NB4 (cell line): ENCODE results near the gene ATXN1.

Source experiments
- DNase-seq: peaks from one replicate; pipeline ENCODE4 v3.0.0; 2010; ENCODE audit warnings: low read depth
- H3K4me3 ChIP-seq: one replicate; pipeline ENCODE4 v1.5.1; 2011; ENCODE audit warnings: mild to moderate bottlenecking, low read depth, low read length, moderate library complexity
- MYC ChIP-seq: IDR thresholded peaks from 2 replicates; pipeline ENCODE4 v1.6.1; 2011; ENCODE audit warnings: low read depth, low read length
- POLR2A ChIP-seq: IDR thresholded peaks from 2 replicates; pipeline ENCODE4 v1.6.1; 2011; ENCODE audit warnings: mild to moderate bottlenecking; ENCODE audit not compliant: insufficient read length; ENCODE audit errors: extremely low read depth
- TF ChIP-seq, protein P1 (sequence below): IDR thresholded peaks from 2 replicates; pipeline ENCODE4 v1.6.1; 2011; ENCODE audit warnings: low read depth, low read length
- TF ChIP-seq, protein P2 (sequence below): IDR thresholded peaks from one replicate; pipeline ENCODE4 v1.5.1; 2012; ENCODE audit warnings: low read depth, low read length

Gene ATXN1

DNA sequence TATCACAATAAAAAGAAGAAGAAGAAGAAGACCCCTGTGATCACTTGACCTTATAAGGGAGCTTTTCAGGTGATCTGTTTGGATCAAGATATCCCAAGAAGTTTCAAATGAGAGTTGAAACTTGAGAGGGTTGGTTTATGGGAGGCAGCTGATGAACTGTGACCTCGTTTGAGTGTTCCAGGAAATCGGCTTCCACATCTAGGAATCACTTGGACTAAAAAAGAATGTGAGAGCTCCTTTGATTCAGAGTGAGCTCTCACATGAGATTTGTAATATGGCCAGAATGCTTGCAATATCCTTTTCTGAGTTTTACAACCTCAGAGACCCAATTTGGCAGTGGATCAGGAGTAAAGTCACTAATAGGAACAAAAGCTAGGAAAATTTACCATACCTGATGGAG is 228.1 kb downstream of the ATXN1 start:
- H3K4me3 ChIP-seq: no peak overlapping the region
- TF ChIP-seq, protein P1, sequence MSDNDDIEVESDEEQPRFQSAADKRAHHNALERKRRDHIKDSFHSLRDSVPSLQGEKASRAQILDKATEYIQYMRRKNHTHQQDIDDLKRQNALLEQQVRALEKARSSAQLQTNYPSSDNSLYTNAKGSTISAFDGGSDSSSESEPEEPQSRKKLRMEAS: no peak
- TF ChIP-seq, protein P2, sequence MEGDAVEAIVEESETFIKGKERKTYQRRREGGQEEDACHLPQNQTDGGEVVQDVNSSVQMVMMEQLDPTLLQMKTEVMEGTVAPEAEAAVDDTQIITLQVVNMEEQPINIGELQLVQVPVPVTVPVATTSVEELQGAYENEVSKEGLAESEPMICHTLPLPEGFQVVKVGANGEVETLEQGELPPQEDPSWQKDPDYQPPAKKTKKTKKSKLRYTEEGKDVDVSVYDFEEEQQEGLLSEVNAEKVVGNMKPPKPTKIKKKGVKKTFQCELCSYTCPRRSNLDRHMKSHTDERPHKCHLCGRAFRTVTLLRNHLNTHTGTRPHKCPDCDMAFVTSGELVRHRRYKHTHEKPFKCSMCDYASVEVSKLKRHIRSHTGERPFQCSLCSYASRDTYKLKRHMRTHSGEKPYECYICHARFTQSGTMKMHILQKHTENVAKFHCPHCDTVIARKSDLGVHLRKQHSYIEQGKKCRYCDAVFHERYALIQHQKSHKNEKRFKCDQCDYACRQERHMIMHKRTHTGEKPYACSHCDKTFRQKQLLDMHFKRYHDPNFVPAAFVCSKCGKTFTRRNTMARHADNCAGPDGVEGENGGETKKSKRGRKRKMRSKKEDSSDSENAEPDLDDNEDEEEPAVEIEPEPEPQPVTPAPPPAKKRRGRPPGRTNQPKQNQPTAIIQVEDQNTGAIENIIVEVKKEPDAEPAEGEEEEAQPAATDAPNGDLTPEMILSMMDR: no peak
- TF ChIP-seq POLR2A: no peak
- no peak for TF ChIP-seq MYC
- DNase-seq: no peak

DNA sequence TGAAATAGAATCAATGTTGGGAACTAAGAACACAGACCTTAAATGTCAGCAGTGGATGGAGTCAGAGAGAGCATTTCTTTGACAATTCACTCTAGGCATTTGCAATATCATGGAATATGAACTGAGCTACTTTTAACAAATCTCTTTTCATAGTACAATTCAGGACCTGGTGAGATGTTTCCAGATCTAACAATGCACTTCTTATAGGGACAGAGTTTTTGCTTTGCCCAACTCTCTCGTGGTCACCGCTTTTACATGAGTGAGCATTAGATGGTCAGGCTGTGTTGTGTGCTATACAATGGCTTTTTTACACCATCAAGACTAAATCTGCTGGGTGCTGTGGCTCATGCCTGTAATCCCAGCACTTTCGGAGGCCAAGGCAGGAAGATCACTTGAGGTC is 233.6 kb downstream of the ATXN1 start:
- DNase-seq: no peak
- no peak overlapping the region for H3K4me3 ChIP-seq
- TF ChIP-seq, protein P1: no peak
- no peak for TF ChIP-seq MYC
- TF ChIP-seq, protein P2: no peak
- no peak for TF ChIP-seq POLR2A

DNA sequence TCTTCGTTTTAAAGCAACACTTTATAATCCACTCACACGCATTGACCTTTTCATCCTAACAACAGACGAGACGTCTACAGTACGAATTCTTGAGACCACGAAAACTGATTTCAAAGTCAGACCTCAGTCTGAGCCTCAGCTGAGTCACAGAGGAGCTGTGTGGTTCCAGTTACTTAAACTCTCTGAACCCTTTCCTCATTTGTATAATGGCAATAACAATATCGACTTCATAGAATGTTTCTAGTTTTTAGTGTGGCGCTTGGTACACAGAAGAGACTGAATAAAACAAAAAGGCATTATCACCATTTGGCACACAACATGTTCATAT is 236.9 kb downstream of the ATXN1 start:
- TF ChIP-seq, protein P2: no peak
- TF ChIP-seq MYC (no peak), POLR2A (no peak)
- TF ChIP-seq, protein P1: no peak
- no peak for DNase-seq
- no peak overlapping the region for H3K4me3 ChIP-seq

DNA sequence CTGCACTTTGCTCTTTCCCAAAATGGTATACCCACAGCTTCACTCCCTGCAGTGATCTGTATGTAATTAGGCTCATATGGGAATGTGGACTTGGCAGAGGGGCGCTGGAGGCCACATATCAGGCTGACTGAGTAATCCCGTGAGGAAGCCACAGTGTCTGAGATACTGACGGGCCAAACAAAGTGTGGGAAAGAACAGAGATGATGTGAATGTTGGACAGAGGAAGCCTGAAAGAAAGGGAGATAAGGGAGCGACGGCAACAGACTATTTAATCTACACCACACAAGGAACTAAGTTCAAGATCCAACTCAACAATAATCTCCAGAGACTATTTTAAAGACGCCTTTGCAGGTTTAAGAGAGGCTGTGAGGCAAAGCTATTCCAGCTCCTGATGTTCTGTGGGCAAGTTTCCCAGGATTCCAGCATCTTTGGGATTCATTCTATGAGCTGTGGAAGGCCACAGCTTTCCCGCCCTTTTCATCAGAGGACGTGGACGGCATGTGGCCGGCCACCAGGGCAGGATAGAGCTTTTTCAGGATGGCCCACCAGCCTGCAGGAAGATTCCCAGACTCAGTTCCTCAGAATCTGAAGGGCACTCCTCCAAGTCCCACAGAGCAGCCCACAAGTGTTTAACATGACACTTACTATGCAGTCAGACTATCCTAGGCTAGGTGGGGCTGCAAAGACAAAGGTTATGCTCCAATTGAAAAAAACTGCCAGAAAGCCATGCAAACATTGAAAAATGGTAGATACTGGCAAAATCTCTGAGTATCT is 237.5 kb downstream of the ATXN1 start:
- no peak for DNase-seq
- no peak overlapping the region for H3K4me3 ChIP-seq
- TF ChIP-seq POLR2A (no peak), MYC (no peak)
- TF ChIP-seq, protein P1: no peak
- TF ChIP-seq, protein P2: no peak

DNA sequence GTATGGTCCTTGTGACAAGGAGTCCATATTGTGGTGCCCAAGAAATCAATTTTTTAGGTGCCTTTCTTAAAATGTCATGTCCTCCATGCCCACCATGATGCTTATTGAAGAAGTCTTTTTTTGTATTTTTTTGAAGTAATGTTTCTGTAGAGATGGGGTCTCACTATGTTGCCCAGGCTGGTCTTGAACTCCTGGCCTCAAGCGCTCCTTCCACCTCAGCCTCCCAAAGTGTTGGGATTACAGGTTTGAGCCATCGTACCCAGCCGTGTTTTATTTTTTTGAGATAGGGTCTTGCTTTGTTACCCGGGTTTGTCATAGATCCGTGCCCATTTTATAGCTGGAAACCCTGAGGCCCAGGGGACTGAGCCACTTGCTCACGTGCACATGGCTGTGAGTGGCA is 238.3 kb downstream of the ATXN1 start:
- TF ChIP-seq MYC (no peak), POLR2A (no peak)
- TF ChIP-seq, protein P1: no peak
- TF ChIP-seq, protein P2: no peak
- H3K4me3 ChIP-seq: no peak overlapping the region
- DNase-seq: no peak
